ENCODE data around the gene UFL1. TPM values are rescaled to one million over a fixed set of nuclear protein-coding genes. Genes with fewer than 3 reads are reported as not detected.
"Not testable (repeated sequence)": the region's sequence is repeated elsewhere in the genome, so short reads cannot be mapped to it uniquely, and the experiment has no call there.

Gene UFL1
- total and polyA plus RNA-seq, 2 donors from 2014 or later, result 8.0 to 27.5 TPM

DNA sequence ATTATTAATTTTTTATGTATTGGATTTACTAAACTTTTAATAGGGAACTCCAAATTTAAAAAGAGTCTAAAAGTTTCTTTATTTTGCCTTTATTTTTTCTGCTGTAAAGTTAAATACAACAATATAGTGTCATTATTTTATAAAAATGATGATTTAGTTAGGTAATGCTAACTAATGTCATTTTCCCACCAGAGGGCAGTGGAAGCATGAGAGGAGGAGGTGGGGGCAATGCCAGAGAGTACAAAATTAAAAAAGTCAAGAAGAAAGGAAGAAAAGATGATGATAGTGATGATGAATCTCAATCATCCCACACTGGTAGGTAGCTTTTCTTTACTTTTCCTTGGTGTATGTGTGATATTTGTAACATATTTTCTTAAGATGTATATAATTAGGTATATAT is 21.1 kb downstream of the UFL1 start:
- no peak overlapping the region for H3K9ac ChIP-seq (ENCODE audit: low read length in 3 of 3)
- FAIRE-seq (no peak), DNase-seq (peak in 1 of 5 donors; percentile 25)
- no peak overlapping the region for H3K27ac ChIP-seq (ENCODE audit: low read depth in 2 of 2, low read length in 2 of 2)
- H3K27me3 ChIP-seq (ENCODE audit: control insufficient read depth, insufficient read depth, low read length), result no peaks in the 10 kb centered on the region
- intact Hi-C loops (cut with DNase I), result no loop called here
- peaks cover 9 to 27% (median 12%) of the 10 kb centered on the region in 3 donors for H3K36me3 ChIP-seq (ENCODE audit: control insufficient read depth in 2 of 3, insufficient read depth in 3 of 3, low read length in 3 of 3)
- no peaks in the 10 kb centered on the region for H3K4me1 ChIP-seq (ENCODE audit: control insufficient read depth in 2 of 3, insufficient read depth in 2 of 3, low read depth in 1 of 3, low read length in 3 of 3)
- H3K4me3 ChIP-seq (ENCODE audit: low read length in 3 of 3), result no peak overlapping the region
- no peaks in the 10 kb centered on the region for H3K9me3 ChIP-seq (ENCODE audit: control insufficient read depth in 2 of 3, insufficient read depth in 1 of 3, low read length in 3 of 3)
- TF ChIP-seq, protein P1, sequence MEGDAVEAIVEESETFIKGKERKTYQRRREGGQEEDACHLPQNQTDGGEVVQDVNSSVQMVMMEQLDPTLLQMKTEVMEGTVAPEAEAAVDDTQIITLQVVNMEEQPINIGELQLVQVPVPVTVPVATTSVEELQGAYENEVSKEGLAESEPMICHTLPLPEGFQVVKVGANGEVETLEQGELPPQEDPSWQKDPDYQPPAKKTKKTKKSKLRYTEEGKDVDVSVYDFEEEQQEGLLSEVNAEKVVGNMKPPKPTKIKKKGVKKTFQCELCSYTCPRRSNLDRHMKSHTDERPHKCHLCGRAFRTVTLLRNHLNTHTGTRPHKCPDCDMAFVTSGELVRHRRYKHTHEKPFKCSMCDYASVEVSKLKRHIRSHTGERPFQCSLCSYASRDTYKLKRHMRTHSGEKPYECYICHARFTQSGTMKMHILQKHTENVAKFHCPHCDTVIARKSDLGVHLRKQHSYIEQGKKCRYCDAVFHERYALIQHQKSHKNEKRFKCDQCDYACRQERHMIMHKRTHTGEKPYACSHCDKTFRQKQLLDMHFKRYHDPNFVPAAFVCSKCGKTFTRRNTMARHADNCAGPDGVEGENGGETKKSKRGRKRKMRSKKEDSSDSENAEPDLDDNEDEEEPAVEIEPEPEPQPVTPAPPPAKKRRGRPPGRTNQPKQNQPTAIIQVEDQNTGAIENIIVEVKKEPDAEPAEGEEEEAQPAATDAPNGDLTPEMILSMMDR (IDR thresholded peaks at IDR 0.05; ENCODE audit: borderline replicate concordance, extremely low read depth, insufficient read depth), result no peak

DNA sequence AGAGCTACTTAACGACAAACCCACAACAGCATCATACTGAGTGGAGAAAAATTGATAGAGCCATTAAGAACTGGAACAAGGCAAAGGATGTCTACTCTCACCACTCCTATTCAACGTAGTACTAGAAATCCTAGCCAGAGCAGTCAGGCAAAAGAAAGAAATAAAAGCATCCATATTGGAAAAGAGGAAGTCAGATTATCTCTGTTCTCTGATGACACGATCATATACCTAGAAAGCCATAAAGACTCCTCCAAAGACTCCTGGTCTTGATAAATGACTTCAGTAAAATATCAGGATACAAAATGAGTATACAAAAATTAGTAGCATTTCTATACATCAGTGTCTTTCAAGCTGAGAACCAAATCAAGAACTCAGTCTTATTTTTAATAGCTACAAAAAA is 24.3 kb downstream of the UFL1 start:
- H3K4me3 ChIP-seq (ENCODE audit: low read length in 3 of 3), result no peak overlapping the region
- H3K27me3 ChIP-seq (ENCODE audit: control insufficient read depth, insufficient read depth, low read length), result no peaks in the 10 kb centered on the region
- H3K27ac ChIP-seq (ENCODE audit: low read depth in 2 of 2, low read length in 2 of 2), result no peak overlapping the region
- peaks cover 7 to 25% (median 13%) of the 10 kb centered on the region in 3 donors for H3K36me3 ChIP-seq (ENCODE audit: control insufficient read depth in 2 of 3, insufficient read depth in 3 of 3, low read length in 3 of 3)
- DNase-seq (no peak), FAIRE-seq (no peak)
- TF ChIP-seq, protein P1 (IDR thresholded peaks at IDR 0.05; ENCODE audit: borderline replicate concordance, extremely low read depth, insufficient read depth), result no peak
- H3K9me3 ChIP-seq (ENCODE audit: control insufficient read depth in 2 of 3, insufficient read depth in 1 of 3, low read length in 3 of 3), result no peaks in the 10 kb centered on the region
- no peak overlapping the region for H3K9ac ChIP-seq (ENCODE audit: low read length in 3 of 3)
- no peaks in the 10 kb centered on the region for H3K4me1 ChIP-seq (ENCODE audit: control insufficient read depth in 2 of 3, insufficient read depth in 2 of 3, low read depth in 1 of 3, low read length in 3 of 3)
- intact Hi-C loops (cut with DNase I), result no loop called here

DNA sequence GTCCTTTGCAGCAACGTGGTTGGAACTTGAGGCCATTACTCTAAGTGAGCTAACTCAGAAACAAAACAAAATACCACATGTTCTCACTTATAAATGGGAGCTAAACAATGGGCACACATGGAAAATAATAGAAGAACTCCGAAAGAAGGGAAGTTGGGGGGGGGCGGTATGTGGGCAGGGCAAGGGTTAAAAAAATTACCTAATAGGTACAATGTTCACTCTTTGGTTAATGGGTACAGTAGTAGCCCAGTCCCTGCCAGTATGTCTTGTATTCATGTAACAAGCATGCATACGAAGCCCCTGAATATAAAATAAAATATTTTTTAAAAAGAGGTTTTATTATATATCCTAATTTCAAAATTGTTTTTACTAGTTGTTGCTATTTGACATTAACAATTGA is 26.0 kb downstream of the UFL1 start:
- H3K4me1 ChIP-seq (ENCODE audit: control insufficient read depth in 2 of 3, insufficient read depth in 2 of 3, low read depth in 1 of 3, low read length in 3 of 3), result no peaks in the 10 kb centered on the region
- no peaks in the 10 kb centered on the region for H3K27me3 ChIP-seq (ENCODE audit: control insufficient read depth, insufficient read depth, low read length)
- DNase-seq (no peak), FAIRE-seq (no peak)
- no peak overlapping the region for H3K4me3 ChIP-seq (ENCODE audit: low read length in 3 of 3)
- H3K9ac ChIP-seq (ENCODE audit: low read length in 3 of 3), result no peak overlapping the region
- intact Hi-C loops (cut with DNase I), result no loop called here
- peaks cover 8 to 36% (median 13%) of the 10 kb centered on the region in 3 donors for H3K36me3 ChIP-seq (ENCODE audit: control insufficient read depth in 2 of 3, insufficient read depth in 3 of 3, low read length in 3 of 3)
- TF ChIP-seq, protein P1 (IDR thresholded peaks at IDR 0.05; ENCODE audit: borderline replicate concordance, extremely low read depth, insufficient read depth), result no peak
- H3K27ac ChIP-seq (ENCODE audit: low read depth in 2 of 2, low read length in 2 of 2), result no peak overlapping the region
- H3K9me3 ChIP-seq (ENCODE audit: control insufficient read depth in 2 of 3, insufficient read depth in 1 of 3, low read length in 3 of 3), result no peaks in the 10 kb centered on the region

DNA sequence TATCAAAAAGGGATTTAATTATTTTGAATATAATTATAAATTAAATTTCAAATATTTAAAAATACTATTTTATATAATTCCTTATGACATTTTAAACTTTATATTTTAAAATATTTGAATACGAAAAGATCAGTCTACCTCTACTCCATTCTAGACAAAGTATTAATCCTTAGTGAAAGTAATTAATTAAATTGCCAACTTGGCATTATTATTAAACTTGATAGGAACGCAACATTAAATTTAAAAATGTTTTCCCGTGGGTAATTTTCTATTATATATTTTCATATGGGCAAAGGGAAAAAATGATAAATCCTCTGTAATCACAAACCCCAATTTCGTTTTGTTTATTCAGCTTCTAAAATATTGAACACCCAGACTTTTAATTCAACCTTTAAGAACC is 33.0 kb downstream of the UFL1 start:
- FAIRE-seq (peak; percentile 94), DNase-seq (no peak)
- Histone ChIP-seq H3K27ac (ENCODE audit: low read depth in 2 of 2, low read length in 2 of 2) (no peak overlapping the region), H3K27me3 (ENCODE audit: control insufficient read depth, insufficient read depth, low read length) (no peaks in the 10 kb centered on the region), H3K4me1 (ENCODE audit: control insufficient read depth in 2 of 3, insufficient read depth in 2 of 3, low read depth in 1 of 3, low read length in 3 of 3) (no peaks in the 10 kb centered on the region), H3K4me3 (ENCODE audit: low read length in 3 of 3) (no peak overlapping the region), H3K9ac (ENCODE audit: low read length in 3 of 3) (no peak overlapping the region), H3K36me3 (ENCODE audit: control insufficient read depth in 2 of 3, insufficient read depth in 3 of 3, low read length in 3 of 3) (peaks cover 8 to 36% (median 12%) of the 10 kb centered on the region in 3 donors), H3K9me3 (ENCODE audit: control insufficient read depth in 2 of 3, insufficient read depth in 1 of 3, low read length in 3 of 3) (no peaks in the 10 kb centered on the region)
- intact Hi-C loops (cut with DNase I), result no loop called here
- TF ChIP-seq, protein P1 (IDR thresholded peaks at IDR 0.05; ENCODE audit: borderline replicate concordance, extremely low read depth, insufficient read depth), result no peak

DNA sequence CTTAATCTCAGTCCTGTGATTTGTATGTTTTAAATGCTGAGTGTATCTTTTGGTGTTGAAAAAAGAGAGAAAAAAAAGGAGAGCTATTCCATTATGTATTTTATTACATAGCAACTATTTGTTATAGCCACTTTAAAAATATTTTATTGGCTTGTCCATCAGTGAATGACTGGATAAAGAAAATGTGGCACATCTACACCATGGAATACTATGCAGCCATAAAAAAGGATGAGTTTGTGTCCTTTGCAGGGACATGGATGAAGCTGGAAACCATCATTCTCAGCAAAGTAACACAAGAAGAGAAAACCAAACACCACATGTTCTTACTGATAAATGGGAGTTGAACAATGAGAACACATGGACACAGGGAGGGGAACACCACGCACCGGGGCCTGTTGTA is 38.1 kb downstream of the UFL1 start:
- H3K4me3 ChIP-seq (ENCODE audit: low read length in 3 of 3); H3K4me1 ChIP-seq (ENCODE audit: control insufficient read depth in 2 of 3, insufficient read depth in 2 of 3, low read depth in 1 of 3, low read length in 3 of 3); H3K9me3 ChIP-seq (ENCODE audit: control insufficient read depth in 2 of 3, insufficient read depth in 1 of 3, low read length in 3 of 3); H3K27ac ChIP-seq (ENCODE audit: low read depth in 2 of 2, low read length in 2 of 2); H3K9ac ChIP-seq (ENCODE audit: low read length in 3 of 3); FAIRE-seq; DNase-seq; H3K36me3 ChIP-seq (ENCODE audit: control insufficient read depth in 2 of 3, insufficient read depth in 3 of 3, low read length in 3 of 3); intact Hi-C loops (cut with DNase I); H3K27me3 ChIP-seq (ENCODE audit: control insufficient read depth, insufficient read depth, low read length): not testable (repeated sequence)

Data from kidney (tissue), 14 donors.